WTC11 (cell line): Measurements from ENCODE around the gene ZNF43.

Experiments used
- ATF1 ChIP-seq: sonication (generic); formaldehyde crosslinking; IDR thresholded peaks from 2 replicates; pipeline ENCODE4 v1.8.1; 2023; ENCODE audit warnings: mild to moderate bottlenecking, moderate library complexity, missing genetic modification reagents
- CBFB ChIP-seq: sonication (generic); formaldehyde crosslinking; IDR thresholded peaks from 2 replicates; pipeline ENCODE4 v1.8.1; 2022; ENCODE audit warnings: mild to moderate bottlenecking, low read depth, missing genetic modification reagents
- ESRRA ChIP-seq: sonication (generic); formaldehyde crosslinking; IDR thresholded peaks from 2 replicates; pipeline ENCODE4 v1.8.1; 2022; ENCODE audit warnings: mild to moderate bottlenecking, missing genetic modification reagents, borderline replicate concordance
- FOXP1 ChIP-seq: sonication (generic); formaldehyde crosslinking; IDR thresholded peaks from 2 replicates; pipeline ENCODE4 v1.8.0; 2022; ENCODE audit warnings: missing genetic modification reagents, mild to moderate bottlenecking, moderate library complexity, borderline replicate concordance
- IRF2 ChIP-seq: sonication (generic); formaldehyde crosslinking; IDR thresholded peaks from 2 replicates; pipeline ENCODE4 v1.8.0; 2022; ENCODE audit warnings: low read depth, missing genetic modification reagents, borderline replicate concordance
- KAT7 ChIP-seq: sonication (generic); formaldehyde crosslinking; IDR thresholded peaks from 2 replicates; pipeline ENCODE4 v1.8.1; 2023; ENCODE audit warnings: missing genetic modification reagents, mild to moderate bottlenecking, borderline replicate concordance
- SP1 ChIP-seq: sonication (generic); formaldehyde crosslinking; conservative IDR thresholded peaks from 2 replicates; pipeline ENCODE4 v1.8.1; 2022; ENCODE audit warnings: missing genetic modification reagents
- ZNF121 ChIP-seq: sonication (generic); formaldehyde crosslinking; IDR thresholded peaks from 2 replicates; pipeline ENCODE4 v1.8.0; 2023; ENCODE audit warnings: missing genetic modification reagents
- TF ChIP-seq, protein P1 (sequence below): fragments of 200-600 bp; IDR thresholded peaks from 2 replicates; pipeline ENCODE4 v1.8.0; 2022; ENCODE audit warnings: antibody characterized with exemption
- TF ChIP-seq, protein P2 (sequence below): sonication (generic); formaldehyde crosslinking; IDR thresholded peaks from 2 replicates; pipeline ENCODE4 v1.8.1; 2023; ENCODE audit warnings: mild to moderate bottlenecking, missing genetic modification reagents
- TF ChIP-seq, protein P3 (sequence below): sonication (generic); formaldehyde crosslinking; IDR thresholded peaks from 2 replicates; pipeline ENCODE4 v1.8.0; 2022; ENCODE audit warnings: missing genetic modification reagents
- TF ChIP-seq, protein P4 (sequence below): sonication (generic); formaldehyde crosslinking; IDR thresholded peaks from 2 replicates; pipeline ENCODE4 v1.8.0; 2022; ENCODE audit warnings: mild to moderate bottlenecking, missing genetic modification reagents
- TF ChIP-seq, protein P5 (sequence below): sonication (generic); formaldehyde crosslinking; IDR thresholded peaks from 2 replicates; pipeline ENCODE4 v1.8.1; 2022; ENCODE audit warnings: low read depth, mild to moderate bottlenecking, moderate library complexity, missing genetic modification reagents, borderline replicate concordance

DNA sequence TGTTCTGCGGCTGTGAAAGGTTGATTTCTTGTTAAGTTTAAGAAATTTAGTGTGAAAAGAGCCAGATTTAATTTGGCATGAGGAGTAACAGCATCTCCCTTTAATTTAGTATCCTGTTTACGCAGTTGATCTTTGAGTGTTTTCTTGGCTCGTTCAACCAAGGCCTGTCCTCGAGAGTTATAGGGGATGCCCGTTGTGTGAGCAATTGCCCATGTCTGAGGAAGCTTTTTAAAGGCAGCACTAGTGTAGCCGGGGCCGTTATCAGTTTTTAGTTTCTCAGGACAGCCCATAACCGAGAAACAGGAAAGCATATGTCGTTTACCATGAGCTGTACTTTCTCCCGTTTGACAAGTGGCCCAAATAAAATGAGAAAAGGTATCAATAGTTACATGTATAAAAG is 47.5 kb upstream of the ZNF43 start:
- TF ChIP-seq, protein P1, sequence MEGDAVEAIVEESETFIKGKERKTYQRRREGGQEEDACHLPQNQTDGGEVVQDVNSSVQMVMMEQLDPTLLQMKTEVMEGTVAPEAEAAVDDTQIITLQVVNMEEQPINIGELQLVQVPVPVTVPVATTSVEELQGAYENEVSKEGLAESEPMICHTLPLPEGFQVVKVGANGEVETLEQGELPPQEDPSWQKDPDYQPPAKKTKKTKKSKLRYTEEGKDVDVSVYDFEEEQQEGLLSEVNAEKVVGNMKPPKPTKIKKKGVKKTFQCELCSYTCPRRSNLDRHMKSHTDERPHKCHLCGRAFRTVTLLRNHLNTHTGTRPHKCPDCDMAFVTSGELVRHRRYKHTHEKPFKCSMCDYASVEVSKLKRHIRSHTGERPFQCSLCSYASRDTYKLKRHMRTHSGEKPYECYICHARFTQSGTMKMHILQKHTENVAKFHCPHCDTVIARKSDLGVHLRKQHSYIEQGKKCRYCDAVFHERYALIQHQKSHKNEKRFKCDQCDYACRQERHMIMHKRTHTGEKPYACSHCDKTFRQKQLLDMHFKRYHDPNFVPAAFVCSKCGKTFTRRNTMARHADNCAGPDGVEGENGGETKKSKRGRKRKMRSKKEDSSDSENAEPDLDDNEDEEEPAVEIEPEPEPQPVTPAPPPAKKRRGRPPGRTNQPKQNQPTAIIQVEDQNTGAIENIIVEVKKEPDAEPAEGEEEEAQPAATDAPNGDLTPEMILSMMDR = no peak
- TF ChIP-seq ATF1 (CRISPR knock-in tag) = no peak
- TF ChIP-seq, protein P2, sequence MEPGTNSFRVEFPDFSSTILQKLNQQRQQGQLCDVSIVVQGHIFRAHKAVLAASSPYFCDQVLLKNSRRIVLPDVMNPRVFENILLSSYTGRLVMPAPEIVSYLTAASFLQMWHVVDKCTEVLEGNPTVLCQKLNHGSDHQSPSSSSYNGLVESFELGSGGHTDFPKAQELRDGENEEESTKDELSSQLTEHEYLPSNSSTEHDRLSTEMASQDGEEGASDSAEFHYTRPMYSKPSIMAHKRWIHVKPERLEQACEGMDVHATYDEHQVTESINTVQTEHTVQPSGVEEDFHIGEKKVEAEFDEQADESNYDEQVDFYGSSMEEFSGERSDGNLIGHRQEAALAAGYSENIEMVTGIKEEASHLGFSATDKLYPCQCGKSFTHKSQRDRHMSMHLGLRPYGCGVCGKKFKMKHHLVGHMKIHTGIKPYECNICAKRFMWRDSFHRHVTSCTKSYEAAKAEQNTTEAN (CRISPR knock-in tag) = no peak
- TF ChIP-seq SP1 (CRISPR knock-in tag) = no peak
- TF ChIP-seq CBFB (CRISPR knock-in tag) = no peak
- TF ChIP-seq, protein P3, sequence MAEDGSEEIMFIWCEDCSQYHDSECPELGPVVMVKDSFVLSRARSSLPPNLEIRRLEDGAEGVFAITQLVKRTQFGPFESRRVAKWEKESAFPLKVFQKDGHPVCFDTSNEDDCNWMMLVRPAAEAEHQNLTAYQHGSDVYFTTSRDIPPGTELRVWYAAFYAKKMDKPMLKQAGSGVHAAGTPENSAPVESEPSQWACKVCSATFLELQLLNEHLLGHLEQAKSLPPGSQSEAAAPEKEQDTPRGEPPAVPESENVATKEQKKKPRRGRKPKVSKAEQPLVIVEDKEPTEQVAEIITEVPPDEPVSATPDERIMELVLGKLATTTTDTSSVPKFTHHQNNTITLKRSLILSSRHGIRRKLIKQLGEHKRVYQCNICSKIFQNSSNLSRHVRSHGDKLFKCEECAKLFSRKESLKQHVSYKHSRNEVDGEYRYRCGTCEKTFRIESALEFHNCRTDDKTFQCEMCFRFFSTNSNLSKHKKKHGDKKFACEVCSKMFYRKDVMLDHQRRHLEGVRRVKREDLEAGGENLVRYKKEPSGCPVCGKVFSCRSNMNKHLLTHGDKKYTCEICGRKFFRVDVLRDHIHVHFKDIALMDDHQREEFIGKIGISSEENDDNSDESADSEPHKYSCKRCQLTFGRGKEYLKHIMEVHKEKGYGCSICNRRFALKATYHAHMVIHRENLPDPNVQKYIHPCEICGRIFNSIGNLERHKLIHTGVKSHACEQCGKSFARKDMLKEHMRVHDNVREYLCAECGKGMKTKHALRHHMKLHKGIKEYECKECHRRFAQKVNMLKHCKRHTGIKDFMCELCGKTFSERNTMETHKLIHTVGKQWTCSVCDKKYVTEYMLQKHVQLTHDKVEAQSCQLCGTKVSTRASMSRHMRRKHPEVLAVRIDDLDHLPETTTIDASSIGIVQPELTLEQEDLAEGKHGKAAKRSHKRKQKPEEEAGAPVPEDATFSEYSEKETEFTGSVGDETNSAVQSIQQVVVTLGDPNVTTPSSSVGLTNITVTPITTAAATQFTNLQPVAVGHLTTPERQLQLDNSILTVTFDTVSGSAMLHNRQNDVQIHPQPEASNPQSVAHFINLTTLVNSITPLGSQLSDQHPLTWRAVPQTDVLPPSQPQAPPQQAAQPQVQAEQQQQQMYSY = no peak
- TF ChIP-seq ESRRA (CRISPR knock-in tag) = no peak
- no peak for TF ChIP-seq KAT7 (CRISPR knock-in tag)
- TF ChIP-seq, protein P4, sequence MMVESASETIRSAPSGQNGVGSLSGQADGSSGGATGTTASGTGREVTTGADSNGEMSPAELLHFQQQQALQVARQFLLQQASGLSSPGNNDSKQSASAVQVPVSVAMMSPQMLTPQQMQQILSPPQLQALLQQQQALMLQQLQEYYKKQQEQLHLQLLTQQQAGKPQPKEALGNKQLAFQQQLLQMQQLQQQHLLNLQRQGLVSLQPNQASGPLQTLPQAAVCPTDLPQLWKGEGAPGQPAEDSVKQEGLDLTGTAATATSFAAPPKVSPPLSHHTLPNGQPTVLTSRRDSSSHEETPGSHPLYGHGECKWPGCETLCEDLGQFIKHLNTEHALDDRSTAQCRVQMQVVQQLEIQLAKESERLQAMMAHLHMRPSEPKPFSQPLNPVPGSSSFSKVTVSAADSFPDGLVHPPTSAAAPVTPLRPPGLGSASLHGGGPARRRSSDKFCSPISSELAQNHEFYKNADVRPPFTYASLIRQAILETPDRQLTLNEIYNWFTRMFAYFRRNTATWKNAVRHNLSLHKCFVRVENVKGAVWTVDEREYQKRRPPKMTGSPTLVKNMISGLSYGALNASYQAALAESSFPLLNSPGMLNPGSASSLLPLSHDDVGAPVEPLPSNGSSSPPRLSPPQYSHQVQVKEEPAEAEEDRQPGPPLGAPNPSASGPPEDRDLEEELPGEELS = no peak
- TF ChIP-seq ZNF121 = no peak
- no peak for TF ChIP-seq IRF2
- no peak for TF ChIP-seq FOXP1 (CRISPR knock-in tag)
- TF ChIP-seq, protein P5, sequence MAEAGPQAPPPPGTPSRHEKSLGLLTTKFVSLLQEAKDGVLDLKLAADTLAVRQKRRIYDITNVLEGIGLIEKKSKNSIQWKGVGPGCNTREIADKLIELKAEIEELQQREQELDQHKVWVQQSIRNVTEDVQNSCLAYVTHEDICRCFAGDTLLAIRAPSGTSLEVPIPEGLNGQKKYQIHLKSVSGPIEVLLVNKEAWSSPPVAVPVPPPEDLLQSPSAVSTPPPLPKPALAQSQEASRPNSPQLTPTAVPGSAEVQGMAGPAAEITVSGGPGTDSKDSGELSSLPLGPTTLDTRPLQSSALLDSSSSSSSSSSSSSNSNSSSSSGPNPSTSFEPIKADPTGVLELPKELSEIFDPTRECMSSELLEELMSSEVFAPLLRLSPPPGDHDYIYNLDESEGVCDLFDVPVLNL (CRISPR knock-in tag) = no peak
